Measurements from ENCODE around the gene LAIR2. TPM values are rescaled to one million over a fixed set of nuclear protein-coding genes. Genes with fewer than 3 reads are reported as not detected.
"Not testable (repeated sequence)": the region's sequence is repeated elsewhere in the genome, so short reads cannot be mapped to it uniquely, and the experiment has no call there.

Gene LAIR2
- total RNA-seq, 1 experiment from 2014 or later, result not detected

GRCh38 chr19:54485851-54486250, 16.8 kb upstream of the LAIR2 start:
- CTCF ChIA-PET, result no interaction called here
- H3K4me1 ChIP-seq (ENCODE audit: insufficient read depth, low read length, poor library complexity, severe bottlenecking), result no peaks in the 10 kb centered on the region
- H3K4me3 ChIP-seq (ENCODE audit: low read depth, low read length, poor library complexity, severe bottlenecking), result no peak overlapping the region
- H3K27me3 ChIP-seq (replicated peaks; ENCODE audit: insufficient read depth, low read depth, low read length, poor library complexity), result peaks cover 28% of the 10 kb centered on the region
- no peak for DNase-seq (ENCODE audit: low spot score)
- no peak overlapping the region for H3K27ac ChIP-seq (ENCODE audit: low read depth, low read length, poor library complexity, severe bottlenecking)
- no peak for TF ChIP-seq EZH2 (IDR thresholded peaks at IDR 0.05; ENCODE audit: borderline replicate concordance, low read depth, low read length, poor library complexity, severe bottlenecking)
- TF ChIP-seq, protein P1, sequence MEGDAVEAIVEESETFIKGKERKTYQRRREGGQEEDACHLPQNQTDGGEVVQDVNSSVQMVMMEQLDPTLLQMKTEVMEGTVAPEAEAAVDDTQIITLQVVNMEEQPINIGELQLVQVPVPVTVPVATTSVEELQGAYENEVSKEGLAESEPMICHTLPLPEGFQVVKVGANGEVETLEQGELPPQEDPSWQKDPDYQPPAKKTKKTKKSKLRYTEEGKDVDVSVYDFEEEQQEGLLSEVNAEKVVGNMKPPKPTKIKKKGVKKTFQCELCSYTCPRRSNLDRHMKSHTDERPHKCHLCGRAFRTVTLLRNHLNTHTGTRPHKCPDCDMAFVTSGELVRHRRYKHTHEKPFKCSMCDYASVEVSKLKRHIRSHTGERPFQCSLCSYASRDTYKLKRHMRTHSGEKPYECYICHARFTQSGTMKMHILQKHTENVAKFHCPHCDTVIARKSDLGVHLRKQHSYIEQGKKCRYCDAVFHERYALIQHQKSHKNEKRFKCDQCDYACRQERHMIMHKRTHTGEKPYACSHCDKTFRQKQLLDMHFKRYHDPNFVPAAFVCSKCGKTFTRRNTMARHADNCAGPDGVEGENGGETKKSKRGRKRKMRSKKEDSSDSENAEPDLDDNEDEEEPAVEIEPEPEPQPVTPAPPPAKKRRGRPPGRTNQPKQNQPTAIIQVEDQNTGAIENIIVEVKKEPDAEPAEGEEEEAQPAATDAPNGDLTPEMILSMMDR (conservative IDR thresholded peaks at IDR 0.05; ENCODE audit: low read depth, low read length), result no peak
- H3K9me3 ChIP-seq (ENCODE audit: low read depth, low read length, poor library complexity, severe bottlenecking), result no peaks in the 10 kb centered on the region
- H3K36me3 ChIP-seq (ENCODE audit: insufficient read depth, low read length, poor library complexity, severe bottlenecking), result no peaks in the 10 kb centered on the region
- BruUV-seq (replicated peaks), result no TSS peak
- POLR2A ChIA-PET (ENCODE audit: low non-redundant PET), result no interaction called here
- intact Hi-C loops (cut with micrococcal nuclease; ENCODE audit: unreplicated experiment), result no loop called here

DNA sequence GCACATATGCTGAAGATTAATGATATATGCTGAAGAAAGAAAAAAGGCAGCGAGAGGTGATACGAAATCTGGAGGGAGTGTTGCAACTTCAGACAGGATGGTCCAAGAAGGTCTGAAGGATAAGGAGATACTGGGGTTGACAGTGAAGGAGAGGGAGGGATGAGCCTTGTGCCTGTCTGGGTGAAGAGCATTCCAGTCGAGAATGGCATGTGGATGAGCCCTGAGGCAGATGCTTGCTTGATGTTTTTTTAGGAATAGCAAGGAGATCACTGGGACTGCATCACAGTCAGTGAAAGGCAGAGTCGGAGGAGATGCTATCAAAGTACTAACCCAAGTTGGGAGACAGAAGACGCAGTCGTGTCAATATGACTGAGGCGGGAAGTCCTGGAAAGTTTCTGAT, 13.3 kb upstream of the LAIR2 start:
- no peak overlapping the region for H3K27ac ChIP-seq (ENCODE audit: low read depth, low read length, poor library complexity, severe bottlenecking)
- TF ChIP-seq, protein P1 (conservative IDR thresholded peaks at IDR 0.05; ENCODE audit: low read depth, low read length), result no peak
- TF ChIP-seq EZH2 (IDR thresholded peaks at IDR 0.05; ENCODE audit: borderline replicate concordance, low read depth, low read length, poor library complexity, severe bottlenecking), result no peak
- ChIA-PET POLR2A (ENCODE audit: low non-redundant PET) (no interaction called here), CTCF (no interaction called here)
- H3K36me3 ChIP-seq (ENCODE audit: insufficient read depth, low read length, poor library complexity, severe bottlenecking), result no peaks in the 10 kb centered on the region
- no TSS peak for BruUV-seq (replicated peaks)
- no peak overlapping the region for H3K4me3 ChIP-seq (ENCODE audit: low read depth, low read length, poor library complexity, severe bottlenecking)
- H3K4me1 ChIP-seq (ENCODE audit: insufficient read depth, low read length, poor library complexity, severe bottlenecking), result no peaks in the 10 kb centered on the region
- H3K9me3 ChIP-seq (ENCODE audit: low read depth, low read length, poor library complexity, severe bottlenecking), result no peaks in the 10 kb centered on the region
- intact Hi-C loops (cut with micrococcal nuclease; ENCODE audit: unreplicated experiment), result no loop called here
- no peak for DNase-seq (ENCODE audit: low spot score)
- H3K27me3 ChIP-seq (replicated peaks; ENCODE audit: insufficient read depth, low read depth, low read length, poor library complexity), result peaks cover 39% of the 10 kb centered on the region

- H3K27me3 ChIP-seq (replicated peaks; ENCODE audit: insufficient read depth, low read depth, low read length, poor library complexity), result peaks cover 41% of the 10 kb centered on the region
- ChIA-PET CTCF (no interaction called here), POLR2A (ENCODE audit: low non-redundant PET) (interaction anchor here (0.6 kb wide), 1 partner anchor 49 kb away, joined by 3 read pairs; no protein-coding TSS in a partner anchor)
- no peak for TF ChIP-seq EZH2 (IDR thresholded peaks at IDR 0.05; ENCODE audit: borderline replicate concordance, low read depth, low read length, poor library complexity, severe bottlenecking)
- H3K36me3 ChIP-seq (ENCODE audit: insufficient read depth, low read length, poor library complexity, severe bottlenecking), result no peaks in the 10 kb centered on the region
- DNase-seq (ENCODE audit: low spot score), result no peak
- no peak overlapping the region for H3K27ac ChIP-seq (ENCODE audit: low read depth, low read length, poor library complexity, severe bottlenecking)
- BruUV-seq (replicated peaks), result no TSS peak
- intact Hi-C loops (cut with micrococcal nuclease; ENCODE audit: unreplicated experiment), result no loop called here
- H3K4me1 ChIP-seq (ENCODE audit: insufficient read depth, low read length, poor library complexity, severe bottlenecking), result no peaks in the 10 kb centered on the region
- H3K4me3 ChIP-seq (ENCODE audit: low read depth, low read length, poor library complexity, severe bottlenecking), result no peak overlapping the region
- H3K9me3 ChIP-seq (ENCODE audit: low read depth, low read length, poor library complexity, severe bottlenecking), result no peaks in the 10 kb centered on the region
These were observed 12.9 kb upstream of the LAIR2 start for GRCh38 chr19:54489766-54490165.

DNA sequence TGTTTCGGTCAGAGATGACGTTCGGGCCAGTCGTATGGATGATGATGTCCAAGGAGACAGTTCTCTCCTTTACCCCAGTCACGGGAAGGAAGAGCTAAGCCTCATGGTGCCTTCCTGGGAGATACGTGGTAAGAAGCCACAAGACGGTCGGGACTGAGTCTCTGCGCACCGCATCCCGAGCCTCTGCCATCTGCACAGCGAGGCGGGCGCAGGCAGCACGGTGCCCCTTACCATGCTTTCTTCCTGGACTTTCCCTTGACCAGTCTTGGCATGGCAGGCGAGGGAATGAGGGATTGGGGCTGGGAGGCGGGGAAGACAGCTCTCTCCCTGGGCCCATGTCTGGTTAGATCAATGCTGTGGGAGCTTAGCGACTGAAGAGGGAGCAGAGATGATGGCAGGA, 10.1 kb upstream of the LAIR2 start:
- CTCF ChIA-PET, result no interaction called here
- peaks cover 42% of the 10 kb centered on the region for H3K27me3 ChIP-seq (replicated peaks; ENCODE audit: insufficient read depth, low read depth, low read length, poor library complexity)
- TF ChIP-seq, protein P1 (conservative IDR thresholded peaks at IDR 0.05; ENCODE audit: low read depth, low read length), result no peak
- TF ChIP-seq EZH2 (IDR thresholded peaks at IDR 0.05; ENCODE audit: borderline replicate concordance, low read depth, low read length, poor library complexity, severe bottlenecking), result no peak

GRCh38 chr19:54493056-54493455, 9.6 kb upstream of the LAIR2 start:
- DNase-seq (ENCODE audit: low spot score); H3K4me1 ChIP-seq (ENCODE audit: insufficient read depth, low read length, poor library complexity, severe bottlenecking); H3K27ac ChIP-seq (ENCODE audit: low read depth, low read length, poor library complexity, severe bottlenecking); H3K9me3 ChIP-seq (ENCODE audit: low read depth, low read length, poor library complexity, severe bottlenecking); H3K4me3 ChIP-seq (ENCODE audit: low read depth, low read length, poor library complexity, severe bottlenecking); H3K36me3 ChIP-seq (ENCODE audit: insufficient read depth, low read length, poor library complexity, severe bottlenecking); intact Hi-C loops (cut with micrococcal nuclease; ENCODE audit: unreplicated experiment); BruUV-seq (replicated peaks); CTCF ChIA-PET; POLR2A ChIA-PET (ENCODE audit: low non-redundant PET): not testable (repeated sequence)
- peaks cover 42% of the 10 kb centered on the region for H3K27me3 ChIP-seq (replicated peaks; ENCODE audit: insufficient read depth, low read depth, low read length, poor library complexity)

More for the DNA sequence above, 10.1 kb upstream of the LAIR2 start:
- POLR2A ChIA-PET (ENCODE audit: low non-redundant PET), result no interaction called here
- no peak overlapping the region for H3K27ac ChIP-seq (ENCODE audit: low read depth, low read length, poor library complexity, severe bottlenecking)
- H3K9me3 ChIP-seq (ENCODE audit: low read depth, low read length, poor library complexity, severe bottlenecking), result no peaks in the 10 kb centered on the region
- H3K4me3 ChIP-seq (ENCODE audit: low read depth, low read length, poor library complexity, severe bottlenecking), result no peak overlapping the region
- intact Hi-C loops (cut with micrococcal nuclease; ENCODE audit: unreplicated experiment), result no loop called here
- no TSS peak for BruUV-seq (replicated peaks)
- no peaks in the 10 kb centered on the region for H3K36me3 ChIP-seq (ENCODE audit: insufficient read depth, low read length, poor library complexity, severe bottlenecking)
- no peak for DNase-seq (ENCODE audit: low spot score)
- H3K4me1 ChIP-seq (ENCODE audit: insufficient read depth, low read length, poor library complexity, severe bottlenecking), result no peaks in the 10 kb centered on the region

All from A673 (cell line).